Measurements from ENCODE around the gene JARID2.

Gene JARID2

DNA sequence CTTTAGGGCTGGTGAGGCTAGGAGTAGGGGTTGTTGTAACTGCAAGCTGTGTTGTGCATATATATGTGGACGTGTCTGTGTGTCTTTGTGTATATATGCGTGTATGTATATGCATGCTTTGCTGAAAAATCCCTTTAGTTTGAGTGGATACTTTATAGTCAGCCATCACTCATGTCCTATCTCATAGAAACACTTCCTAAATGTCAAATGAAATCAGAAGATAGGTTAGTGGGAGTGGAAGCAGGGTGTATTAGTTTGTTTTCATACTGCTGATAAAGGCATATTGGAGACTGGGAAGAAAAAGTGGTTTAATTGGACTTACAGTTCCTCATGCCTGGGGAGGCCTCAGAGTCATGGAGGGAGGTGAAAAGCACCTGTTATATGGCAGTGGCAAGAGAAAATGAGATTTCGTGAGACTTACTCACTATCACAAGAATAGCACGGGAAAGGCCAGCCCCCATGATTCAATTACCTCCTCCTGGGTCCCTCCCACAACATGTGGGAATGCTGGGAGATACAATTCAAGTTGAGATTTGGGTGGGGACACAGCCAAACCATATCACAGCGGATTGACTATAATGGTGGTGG lies 131.1 kb downstream of the JARID2 start:
- DNase-seq (ENCODE audit: low spot score) = no peak

- DNase-seq (ENCODE audit: low spot score) = no peak
Measured at GRCh38 chr6:15378272-15378671, 132.4 kb downstream of the JARID2 start.

DNA sequence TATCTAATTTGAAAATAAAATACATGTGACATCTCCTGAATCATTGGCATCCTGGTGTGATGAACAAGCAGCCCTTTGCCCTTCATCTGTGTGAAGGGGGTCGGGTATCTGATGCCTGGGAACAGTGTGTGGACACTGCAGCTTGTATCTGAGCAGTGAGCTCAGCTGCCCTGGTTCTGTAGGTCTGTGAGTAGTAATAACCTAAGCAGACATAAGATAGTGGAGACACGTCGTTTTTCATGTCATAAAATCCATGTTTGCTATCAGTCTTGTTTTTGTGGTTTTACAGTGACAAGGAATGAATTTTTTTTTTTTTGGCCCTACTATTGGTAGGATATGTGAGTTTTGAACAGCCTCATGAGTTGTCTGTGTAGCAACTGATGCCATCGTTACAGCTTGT lies 133.0 kb downstream of the JARID2 start:
- no peak for DNase-seq (ENCODE audit: low spot score)

GRCh38 chr6:15380351-15380750 lies 134.5 kb downstream of the JARID2 start:
- DNase-seq (ENCODE audit: low spot score) = no peak

- no peak for DNase-seq (ENCODE audit: low spot score)
Measured at GRCh38 chr6:15382089-15382488, 136.2 kb downstream of the JARID2 start.

GRCh38 chr6:15382712-15383111 lies 136.8 kb downstream of the JARID2 start:
- no peak for DNase-seq (ENCODE audit: low spot score)

- DNase-seq (ENCODE audit: low spot score) = no peak
Measured at GRCh38 chr6:15384901-15385300, 139.0 kb downstream of the JARID2 start.

DNA sequence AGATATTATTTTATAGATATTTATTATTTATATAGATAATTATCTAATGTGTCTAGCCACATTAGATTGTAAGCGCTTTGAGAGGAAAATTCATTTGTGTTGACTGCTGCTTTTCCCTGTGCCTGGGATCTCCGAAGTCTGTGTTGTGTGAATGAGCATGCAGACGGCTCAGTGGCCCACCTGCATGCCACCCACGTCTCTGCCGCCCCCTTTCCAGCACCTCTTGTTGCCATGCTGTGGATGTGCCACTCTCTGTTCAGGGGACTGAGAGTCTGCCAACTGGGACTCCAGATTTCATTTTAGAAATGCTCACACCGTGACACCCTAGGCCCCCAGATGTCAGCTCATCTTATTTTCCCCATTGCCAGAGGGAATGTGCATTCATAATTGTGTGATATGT lies 139.7 kb downstream of the JARID2 start:
- no peak for DNase-seq (ENCODE audit: low spot score)

GRCh38 chr6:15386110-15386755 lies 140.4 kb downstream of the JARID2 start:
- no peak for DNase-seq (ENCODE audit: low spot score)

DNA sequence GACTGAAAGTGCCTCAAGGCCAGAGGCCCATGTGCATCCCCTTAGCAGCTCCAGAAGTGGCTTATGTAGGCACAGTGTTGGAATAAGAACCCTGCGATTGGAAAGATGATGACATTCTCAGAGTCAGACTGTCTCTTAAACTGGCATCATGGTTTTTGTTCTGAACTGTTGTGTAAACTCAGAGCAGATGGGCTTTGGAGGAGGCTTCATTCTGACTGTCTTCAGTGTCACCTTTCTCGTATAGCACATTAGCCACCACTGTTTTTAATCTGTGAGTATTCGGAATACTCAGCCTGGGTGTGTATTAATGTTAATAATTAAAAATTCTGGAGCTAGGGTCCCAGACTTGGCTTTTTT lies 140.9 kb downstream of the JARID2 start:
- DNase-seq (ENCODE audit: low spot score) = no peak

GRCh38 chr6:15387118-15387517 lies 141.2 kb downstream of the JARID2 start:
- DNase-seq (ENCODE audit: low spot score) = no peak

- no peak for DNase-seq (ENCODE audit: low spot score)
Measured at GRCh38 chr6:15389084-15389764, 143.4 kb downstream of the JARID2 start.

DNA sequence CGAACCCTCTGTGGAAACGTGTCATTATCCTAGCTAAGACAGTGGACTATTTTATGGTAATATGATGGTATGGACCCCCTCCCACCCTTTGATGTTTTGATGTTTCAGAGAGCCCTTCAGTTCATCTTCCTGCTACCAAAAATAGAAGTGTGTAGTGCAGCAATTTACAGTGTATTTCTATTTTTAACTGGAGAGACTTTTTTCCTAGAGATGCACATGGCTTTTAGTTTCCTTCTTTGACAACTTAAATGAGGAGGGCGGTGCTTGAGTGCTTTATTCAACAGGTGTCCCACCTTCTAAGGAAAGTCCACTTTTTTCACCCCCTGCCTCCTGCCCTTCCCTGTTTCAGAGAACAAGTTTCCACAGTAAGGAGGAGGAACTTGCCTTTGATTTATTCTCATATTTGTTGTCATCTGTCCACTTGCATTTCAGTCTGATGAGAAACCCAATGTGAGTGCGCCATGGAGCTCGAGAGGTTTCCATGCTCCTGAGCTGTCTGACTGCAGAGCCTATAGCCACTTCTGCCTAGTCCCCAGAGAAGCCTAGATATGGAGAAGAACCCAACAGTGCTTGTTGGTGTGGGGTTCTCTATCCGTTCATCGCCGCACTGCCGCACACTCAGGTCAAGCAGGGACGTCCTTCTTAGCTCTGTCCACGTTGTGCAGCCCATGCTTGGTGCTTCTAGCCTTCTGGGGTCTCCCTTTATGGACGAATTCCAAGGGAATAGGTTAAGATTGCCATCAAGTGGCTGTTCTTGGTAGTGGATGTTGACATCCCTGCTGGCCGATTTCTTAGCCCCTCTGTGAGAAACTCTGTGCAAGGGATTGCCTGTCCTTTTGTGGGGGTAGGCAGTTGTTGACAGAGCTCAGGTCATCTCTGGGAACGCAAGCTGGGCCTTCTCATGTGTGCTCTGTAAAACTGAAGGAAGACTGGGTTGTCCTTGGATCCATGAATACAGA lies 144.2 kb downstream of the JARID2 start:
- no peak for DNase-seq (ENCODE audit: low spot score)

GRCh38 chr6:15391500-15391899 lies 145.6 kb downstream of the JARID2 start:
- no peak for DNase-seq (ENCODE audit: low spot score)

GRCh38 chr6:15392182-15392581 lies 146.3 kb downstream of the JARID2 start:
- no peak for DNase-seq (ENCODE audit: low spot score)

- no peak for DNase-seq (ENCODE audit: low spot score)
Measured at GRCh38 chr6:15393605-15394004, 147.7 kb downstream of the JARID2 start.

DNA sequence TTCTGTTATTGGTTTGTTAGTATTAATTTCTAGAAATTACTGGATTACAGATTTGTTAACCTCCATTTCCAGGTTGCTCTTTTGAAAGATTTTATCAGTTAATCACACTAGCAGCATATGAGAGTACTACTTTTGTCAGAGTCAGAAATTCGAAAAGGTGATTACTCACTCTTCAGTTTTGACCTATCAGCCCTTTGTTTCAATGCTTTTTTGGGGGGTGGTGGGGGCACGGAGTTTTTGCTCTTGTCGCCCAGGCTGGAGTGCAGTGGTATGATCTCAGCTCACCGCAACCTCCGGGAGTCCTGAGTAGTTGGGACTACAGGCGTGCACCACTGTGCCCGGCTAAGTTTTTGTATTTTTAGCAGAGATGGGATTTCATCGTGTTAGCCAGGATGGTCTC lies 149.2 kb downstream of the JARID2 start:
- no peak for DNase-seq (ENCODE audit: low spot score)

DNA sequence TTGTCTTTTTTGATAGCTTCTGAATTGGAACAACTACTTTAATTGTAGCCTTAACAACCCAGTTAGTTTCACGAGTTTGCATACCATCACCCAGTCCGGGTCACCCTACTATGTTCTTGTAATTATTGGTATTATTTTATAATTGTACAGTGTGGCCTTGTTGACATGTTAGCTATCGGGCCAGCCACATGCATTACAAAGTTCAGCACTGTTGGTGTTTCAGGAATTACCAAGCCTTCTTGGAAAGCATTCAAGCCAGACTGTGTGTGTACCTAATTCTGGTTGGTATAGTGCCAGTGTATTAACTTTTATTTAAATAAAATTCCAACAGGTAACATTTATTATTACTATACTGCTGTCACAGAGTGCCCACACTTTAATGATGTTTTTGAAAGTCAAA lies 150.9 kb downstream of the JARID2 start:
- no peak for DNase-seq (ENCODE audit: low spot score)

GRCh38 chr6:15398633-15399275 lies 152.9 kb downstream of the JARID2 start:
- DNase-seq (ENCODE audit: low spot score) = no peak

DNA sequence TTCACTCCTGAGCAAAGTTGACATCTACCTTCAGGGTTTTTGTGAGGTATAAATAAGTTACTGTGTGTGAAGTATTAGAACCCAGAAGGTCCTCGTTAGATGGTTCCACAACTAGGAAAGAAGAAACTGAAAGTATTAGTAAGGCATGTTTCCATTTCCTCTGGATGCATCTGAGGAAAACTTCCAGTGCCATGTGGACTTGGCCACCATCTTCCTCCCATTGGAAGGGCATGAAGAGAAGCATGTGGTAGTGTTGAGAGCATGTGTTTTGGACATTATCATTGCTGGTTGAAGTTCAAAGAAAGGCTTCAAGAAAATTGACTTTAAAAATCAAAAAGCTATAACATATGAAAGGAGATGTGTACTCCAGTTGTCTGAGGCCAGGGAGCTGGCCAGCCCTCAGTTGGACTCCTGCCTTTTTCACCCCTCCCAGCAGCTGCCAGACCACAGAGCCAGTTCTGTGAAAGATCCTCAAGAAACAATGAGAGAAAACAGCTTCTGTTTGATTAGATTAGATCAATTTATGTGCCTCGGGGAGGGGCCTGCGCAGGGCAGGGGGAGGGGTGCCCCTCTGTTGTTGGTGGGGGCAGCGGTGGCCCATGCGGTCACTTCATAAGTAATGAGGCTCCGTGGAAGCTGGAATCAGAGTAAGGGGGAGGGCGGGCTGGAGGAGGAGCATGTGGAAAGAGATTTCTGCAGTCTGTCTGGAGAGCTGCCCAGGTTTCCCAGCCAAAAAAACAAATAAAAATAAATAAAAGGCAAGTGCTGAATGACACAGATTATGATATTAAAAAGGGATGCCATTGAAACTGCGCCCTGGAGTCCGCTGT lies 154.0 kb downstream of the JARID2 start:
- DNase-seq (ENCODE audit: low spot score) = peak; percentile 90

DNA sequence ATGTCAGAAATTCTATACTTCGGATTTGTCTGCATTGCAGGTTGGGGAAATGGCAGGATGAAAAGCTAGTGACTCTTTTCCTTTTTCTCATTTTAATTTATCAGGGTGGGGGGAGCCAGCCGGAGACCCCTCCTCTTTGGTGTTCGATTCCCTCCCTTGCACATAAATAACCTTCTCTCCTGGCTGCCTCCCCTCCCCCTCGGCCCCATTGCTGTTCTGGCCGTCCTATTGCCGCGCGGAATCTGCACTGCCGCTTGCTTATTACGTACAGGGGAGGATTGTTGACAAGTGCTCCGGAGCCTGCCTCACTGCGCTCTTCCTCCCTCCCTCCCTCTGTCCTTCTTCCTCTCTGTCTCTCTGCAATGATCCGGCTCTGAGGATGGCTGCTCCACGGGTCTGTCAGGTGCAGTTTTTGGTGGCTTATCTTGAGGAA lies 154.7 kb downstream of the JARID2 start:
- DNase-seq (ENCODE audit: low spot score) = peak; percentile 79

All from putamen (tissue), 1 donor.